Activated CD8-positive, alpha-beta memory T cell treated with anti-CD3 and anti-CD28 coated beads for 36 hours (primary cell): ENCODE measurements around the gene CEBPB. TPM values are rescaled to one million over a fixed set of nuclear protein-coding genes. Genes with fewer than 3 reads are reported as not detected.
"Not testable (repeated sequence)": the region's sequence is repeated elsewhere in the genome, so short reads cannot be mapped to it uniquely, and the experiment has no call there.

Experiments used
- CTCF ChIA-PET: fragments of 350-600 bp; sonication (Branson Sonifier 250); formaldehyde crosslinking; loops from one replicate; lab custom pipeline; 2021; ENCODE audit warnings: antibody characterized with exemption; lab: Charles Lee
- POLR2A ChIA-PET: fragments of 350-600 bp; sonication (Branson Sonifier 250); formaldehyde crosslinking; loops from one replicate; lab custom pipeline; 2021; ENCODE audit warnings: antibody characterized with exemption; lab: Charles Lee
- total RNA-seq, 2 experiments: library from RNA; stranded (reverse); gene quantifications; one replicate each; pipeline ENCODE4 v1.2.3, GENCODE V29; 2021

The CEBPB gene
- total RNA-seq, 2 experiments from 2014 or later, result 32.5 to 32.6 TPM

- ChIA-PET POLR2A (interaction anchor here (0.9 kb wide), 1 partner anchor 22 kb away, joined by 3 read pairs; no protein-coding TSS in a partner anchor), CTCF (interaction anchor here (0.6 to 2.7 kb wide), 2 partner anchors 9 to 263 kb away, joined by 3 to 5 read pairs; partner anchors contain the start of gene CEBPB)
Measured at GRCh38 chr20:50199703-50200102, 9.1 kb downstream of the CEBPB start.

GRCh38 chr20:50200482-50201104 is 10.0 kb downstream of the CEBPB start:
- ChIA-PET CTCF (interaction anchor here (2.7 kb wide), 1 partner anchor 262 kb away, joined by 5 read pairs; no protein-coding TSS in a partner anchor), POLR2A (interaction anchor here (0.6 to 0.9 kb wide), 2 partner anchors 21 to 47 kb away, joined by 3 to 5 read pairs; partner anchors contain the start of gene PEDS1)

- CTCF ChIA-PET, result interaction anchor here (1.1 to 2.7 kb wide), 3 partner anchors 10 to 261 kb away, joined by 3 to 5 read pairs (median 3); no protein-coding TSS in a partner anchor
- POLR2A ChIA-PET, result not testable (repeated sequence)
Measured at GRCh38 chr20:50201710-50202109, 11.1 kb downstream of the CEBPB start.

- ChIA-PET CTCF (interaction anchor here (1.0 kb wide), 1 partner anchor 17 kb away, joined by 3 read pairs; no protein-coding TSS in a partner anchor), POLR2A (interaction anchor here (1.0 kb wide), 1 partner anchor 267 kb away, joined by 3 read pairs; no protein-coding TSS in a partner anchor)
Measured at GRCh38 chr20:50202677-50203076, 12.0 kb downstream of the CEBPB start.

- POLR2A ChIA-PET, result no interaction called here
- CTCF ChIA-PET, result interaction anchor here (1.0 to 1.2 kb wide), 2 partner anchors 19 to 124 kb away, joined by 3 read pairs; no protein-coding TSS in a partner anchor
Measured at GRCh38 chr20:50203951-50204937, 13.6 kb downstream of the CEBPB start.

- POLR2A ChIA-PET, result no interaction called here
- CTCF ChIA-PET, result no interaction called here
Measured at GRCh38 chr20:50207026-50207425, 16.4 kb downstream of the CEBPB start.

GRCh38 chr20:50208085-50208491 is 17.5 kb downstream of the CEBPB start:
- POLR2A ChIA-PET, result no interaction called here

GRCh38 chr20:50208815-50209214 is 18.2 kb downstream of the CEBPB start:
- CTCF ChIA-PET, result interaction anchor here (1.0 to 1.2 kb wide), 2 partner anchors 47 to 256 kb away, joined by 3 read pairs; no protein-coding TSS in a partner anchor
- POLR2A ChIA-PET, result not testable (repeated sequence)

More at GRCh38 chr20:50208085-50208491, 17.5 kb downstream of the CEBPB start:
- CTCF ChIA-PET, result interaction anchor here (1.0 kb wide), 1 partner anchor 11 kb away, joined by 3 read pairs; no protein-coding TSS in a partner anchor

- ChIA-PET CTCF (interaction anchor here (1.0 to 1.1 kb wide), 2 partner anchors 11 to 45 kb away, joined by 3 read pairs; no protein-coding TSS in a partner anchor), POLR2A (no interaction called here)
Measured at GRCh38 chr20:50210066-50210619, 19.5 kb downstream of the CEBPB start.

GRCh38 chr20:50211091-50211490 is 20.5 kb downstream of the CEBPB start:
- POLR2A ChIA-PET, result no interaction called here
- CTCF ChIA-PET, result interaction anchor here (1.1 kb wide), 1 partner anchor 10 kb away, joined by 3 read pairs; no protein-coding TSS in a partner anchor

- CTCF ChIA-PET, result interaction anchor here (0.5 kb wide), 1 partner anchor 316 kb away, joined by 4 read pairs; no protein-coding TSS in a partner anchor
- POLR2A ChIA-PET, result no interaction called here
Measured at GRCh38 chr20:50213531-50214106, 23.0 kb downstream of the CEBPB start.

- ChIA-PET CTCF (interaction anchor here (0.5 kb wide), 1 partner anchor 315 kb away, joined by 4 read pairs; no protein-coding TSS in a partner anchor), POLR2A (no interaction called here)
Measured at GRCh38 chr20:50214226-50215024, 23.8 kb downstream of the CEBPB start.

GRCh38 chr20:50215101-50215690 is 24.6 kb downstream of the CEBPB start:
- CTCF ChIA-PET, result no interaction called here
- POLR2A ChIA-PET, result no interaction called here

GRCh38 chr20:50215926-50216325 is 25.3 kb downstream of the CEBPB start:
- POLR2A ChIA-PET, result interaction anchor here (0.6 kb wide), 1 partner anchor 14 kb away, joined by 5 read pairs; no protein-coding TSS in a partner anchor
- CTCF ChIA-PET, result no interaction called here

GRCh38 chr20:50216543-50217206 is 26.0 kb downstream of the CEBPB start:
- CTCF ChIA-PET, result interaction anchor here (0.9 kb wide), 1 partner anchor 132 kb away, joined by 3 read pairs; no protein-coding TSS in a partner anchor
- POLR2A ChIA-PET, result interaction anchor here (0.6 kb wide), 2 partner anchors 13 to 488 kb away, joined by 3 to 5 read pairs; no protein-coding TSS in a partner anchor

- ChIA-PET CTCF (interaction anchor here (0.9 kb wide), 1 partner anchor 132 kb away, joined by 3 read pairs; no protein-coding TSS in a partner anchor), POLR2A (interaction anchor here (0.6 to 0.8 kb wide), 2 partner anchors 487 to 1368 kb away, joined by 3 to 5 read pairs; no protein-coding TSS in a partner anchor)
Measured at GRCh38 chr20:50217207-50217949, 26.7 kb downstream of the CEBPB start.
